NOMO-1 treated with dmso at 0.1 percent for 144 hours (cell line): Measurements from ENCODE around the gene PGAP3.

Experiments used
- DNase-seq: peaks from one replicate; lab custom pipeline; 2025; ENCODE audit not compliant: unreplicated experiment; lab: John Stamatoyannopoulos, UW

PGAP3 gene

DNA sequence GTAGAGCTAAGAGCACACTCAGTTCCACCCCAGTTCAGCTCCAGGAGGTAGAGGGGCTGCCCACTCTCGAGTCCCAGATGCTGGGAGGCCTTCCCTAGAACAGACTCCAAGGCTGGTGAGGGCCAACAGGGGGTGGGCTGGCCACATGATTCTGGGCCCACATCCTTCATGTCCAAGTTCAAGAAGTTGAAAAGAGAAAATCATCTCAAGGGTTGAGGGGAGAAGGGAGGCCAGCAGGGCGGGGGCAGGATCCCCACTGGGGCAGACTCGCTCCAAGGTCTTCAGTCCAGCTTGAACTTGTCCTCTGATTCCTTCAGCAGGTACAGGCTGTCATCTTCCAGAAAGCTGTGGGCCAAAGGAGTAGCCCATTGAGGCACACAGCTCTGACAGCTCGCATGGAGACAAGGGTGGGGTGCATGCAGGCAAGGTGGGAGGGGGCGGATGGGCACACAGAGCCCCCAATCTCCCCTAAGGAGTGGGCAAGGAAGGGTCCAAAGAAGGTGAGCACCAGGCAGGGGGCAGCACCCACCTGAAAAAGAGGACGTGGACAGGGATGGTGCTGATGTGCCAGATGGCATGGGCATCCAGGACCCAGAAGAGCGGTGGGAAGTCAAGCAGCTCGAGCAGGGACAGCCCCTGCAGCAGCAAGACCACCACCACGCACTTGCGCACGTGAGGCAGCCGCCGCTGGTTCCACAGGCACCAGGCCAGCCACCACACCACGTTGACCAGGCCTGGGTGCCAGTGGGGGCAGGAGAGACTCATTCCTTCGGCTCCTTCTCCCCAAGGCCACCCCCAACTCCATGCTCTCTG, 15.1 kb downstream of the PGAP3 start:
- no peak for DNase-seq

DNA sequence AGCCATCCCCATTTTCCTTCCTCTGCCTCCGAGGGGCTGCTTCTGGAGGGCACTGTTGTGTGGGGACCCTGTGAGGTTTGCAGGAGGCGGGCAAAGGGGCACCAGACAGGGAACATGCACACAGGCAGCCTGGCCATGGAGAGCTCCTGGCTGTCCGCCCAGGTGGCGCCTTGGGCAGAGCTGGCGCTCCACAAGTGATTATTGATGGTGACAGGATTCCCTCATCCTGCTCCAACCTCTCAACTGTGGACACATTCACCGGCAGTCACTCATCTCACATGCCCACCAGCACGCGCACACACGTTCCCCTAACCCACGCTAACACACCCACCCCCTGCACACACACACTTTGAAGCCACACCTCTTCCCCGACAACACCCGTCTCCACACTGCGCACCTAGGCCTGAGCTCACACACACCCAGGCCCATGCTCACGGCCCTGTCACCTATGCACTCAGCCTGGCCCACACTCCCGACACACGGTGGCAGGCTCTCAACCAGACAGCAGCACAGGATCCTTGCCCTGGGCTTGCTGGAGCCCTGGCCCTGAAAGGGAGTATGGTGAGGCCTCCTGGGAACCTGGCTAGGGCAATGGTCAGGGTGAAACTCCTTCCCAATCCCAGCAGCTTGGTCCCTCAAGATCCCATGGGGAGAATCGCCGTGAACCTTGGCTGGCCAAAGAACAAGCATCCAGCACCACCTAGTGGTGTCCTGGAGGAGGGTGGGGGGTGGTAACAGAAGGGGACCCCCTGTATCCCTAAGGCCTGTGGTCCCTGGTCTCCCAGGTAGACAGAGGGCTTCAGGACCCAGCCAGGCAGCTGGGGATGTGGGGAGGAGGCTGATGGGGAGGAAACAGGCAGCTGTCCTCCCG, 16.0 kb downstream of the PGAP3 start:
- DNase-seq, result no peak

DNA sequence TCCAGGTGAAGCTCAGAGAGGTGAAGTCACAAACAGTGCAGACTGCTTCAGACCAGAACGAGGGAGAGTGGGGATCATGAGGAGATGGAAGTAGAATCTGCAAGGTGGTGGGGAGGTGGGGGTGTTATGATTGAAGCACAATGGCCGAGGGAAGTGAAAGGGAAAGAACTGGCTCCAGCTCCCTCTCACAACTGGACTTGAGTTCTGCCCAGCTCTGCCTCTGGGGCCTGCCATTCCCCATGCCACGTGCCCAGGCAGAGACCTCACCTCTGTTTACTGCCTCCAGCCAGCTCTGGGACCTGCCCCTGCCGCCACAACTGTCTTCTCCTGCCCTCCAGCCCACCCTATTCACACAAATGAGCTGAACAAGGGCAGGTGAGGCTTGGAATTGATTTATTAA, 17.1 kb downstream of the PGAP3 start:
- DNase-seq, result no peak

DNA sequence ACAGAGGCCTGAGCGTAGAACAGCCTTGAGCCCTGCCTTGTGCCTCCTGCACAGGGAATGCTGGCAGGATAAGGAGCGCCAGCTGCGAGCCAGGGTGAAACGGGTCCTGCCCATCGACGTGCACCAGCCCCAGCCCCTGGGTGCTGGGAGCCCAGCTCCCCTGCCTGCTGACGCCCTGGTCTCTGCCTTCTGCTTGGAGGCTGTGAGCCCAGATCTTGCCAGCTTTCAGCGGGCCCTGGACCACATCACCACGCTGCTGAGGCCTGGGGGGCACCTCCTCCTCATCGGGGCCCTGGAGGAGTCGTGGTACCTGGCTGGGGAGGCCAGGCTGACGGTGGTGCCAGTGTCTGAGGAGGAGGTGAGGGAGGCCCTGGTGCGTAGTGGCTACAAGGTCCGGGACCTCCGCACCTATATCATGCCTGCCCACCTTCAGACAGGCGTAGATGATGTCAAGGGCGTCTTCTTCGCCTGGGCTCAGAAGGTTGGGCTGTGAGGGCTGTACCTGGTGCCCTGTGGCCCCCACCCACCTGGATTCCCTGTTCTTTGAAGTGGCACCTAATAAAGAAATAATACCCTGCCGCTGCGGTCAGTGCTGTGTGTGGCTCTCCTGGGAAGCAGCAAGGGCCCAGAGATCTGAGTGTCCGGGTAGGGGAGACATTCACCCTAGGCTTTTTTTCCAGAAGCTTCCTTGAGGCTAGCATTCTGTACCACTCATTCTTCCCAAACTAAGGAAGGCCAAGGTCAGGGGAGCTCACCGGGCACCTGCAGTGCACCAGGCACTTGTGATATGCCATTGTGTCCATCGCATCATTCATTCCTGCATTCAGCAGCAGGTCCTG, 17.7 kb downstream of the PGAP3 start:
- DNase-seq, result no peak

DNA sequence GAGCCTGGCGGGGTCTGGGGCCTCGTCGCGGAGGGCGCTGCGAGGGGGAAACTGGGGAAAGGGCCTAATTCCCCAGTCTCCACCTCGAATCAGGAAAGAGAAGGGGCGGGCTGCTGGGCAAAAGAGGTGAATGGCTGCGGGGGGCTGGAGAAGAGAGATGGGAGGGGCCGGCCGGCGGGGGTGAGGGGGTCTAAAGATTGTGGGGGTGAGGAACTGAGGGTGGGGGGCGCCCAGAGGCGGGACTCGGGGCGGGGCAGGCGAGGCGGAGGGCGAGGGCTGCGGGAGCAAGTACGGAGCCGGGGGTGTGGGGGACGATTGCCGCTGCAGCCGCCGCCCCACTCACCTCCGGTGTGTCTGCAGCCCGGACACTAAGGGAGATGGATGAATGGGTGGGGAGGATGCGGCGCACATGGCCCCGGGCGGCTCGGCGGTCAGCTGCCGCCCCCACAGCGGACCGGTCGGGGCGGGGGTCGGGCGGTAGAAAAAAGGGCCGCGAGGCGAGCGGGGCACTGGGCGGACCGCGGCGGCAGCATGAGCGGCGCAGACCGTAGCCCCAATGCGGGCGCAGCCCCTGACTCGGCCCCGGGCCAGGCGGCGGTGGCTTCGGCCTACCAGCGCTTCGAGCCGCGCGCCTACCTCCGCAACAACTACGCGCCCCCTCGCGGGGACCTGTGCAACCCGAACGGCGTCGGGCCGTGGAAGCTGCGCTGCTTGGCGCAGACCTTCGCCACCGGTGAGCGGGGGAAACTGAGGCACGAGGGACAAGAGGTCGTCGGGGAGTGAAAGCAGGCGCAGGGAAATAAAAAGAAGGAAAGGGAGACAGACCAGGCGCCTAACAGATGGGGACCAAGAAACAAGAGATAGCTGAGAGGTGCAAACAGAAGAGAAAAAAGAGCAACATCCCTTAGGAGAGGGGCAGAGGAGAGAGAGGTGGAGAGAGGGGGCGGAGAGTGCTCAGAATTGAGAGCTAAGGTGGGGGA, 19.6 kb downstream of the PGAP3 start, which contains the start of gene PNMT:
PNMT (plus strand) TSS at position 509 of the 980 bp plus-strand sequence; CDS start at position 532, 23 bp downstream.
- DNase-seq, result no peak

DNA sequence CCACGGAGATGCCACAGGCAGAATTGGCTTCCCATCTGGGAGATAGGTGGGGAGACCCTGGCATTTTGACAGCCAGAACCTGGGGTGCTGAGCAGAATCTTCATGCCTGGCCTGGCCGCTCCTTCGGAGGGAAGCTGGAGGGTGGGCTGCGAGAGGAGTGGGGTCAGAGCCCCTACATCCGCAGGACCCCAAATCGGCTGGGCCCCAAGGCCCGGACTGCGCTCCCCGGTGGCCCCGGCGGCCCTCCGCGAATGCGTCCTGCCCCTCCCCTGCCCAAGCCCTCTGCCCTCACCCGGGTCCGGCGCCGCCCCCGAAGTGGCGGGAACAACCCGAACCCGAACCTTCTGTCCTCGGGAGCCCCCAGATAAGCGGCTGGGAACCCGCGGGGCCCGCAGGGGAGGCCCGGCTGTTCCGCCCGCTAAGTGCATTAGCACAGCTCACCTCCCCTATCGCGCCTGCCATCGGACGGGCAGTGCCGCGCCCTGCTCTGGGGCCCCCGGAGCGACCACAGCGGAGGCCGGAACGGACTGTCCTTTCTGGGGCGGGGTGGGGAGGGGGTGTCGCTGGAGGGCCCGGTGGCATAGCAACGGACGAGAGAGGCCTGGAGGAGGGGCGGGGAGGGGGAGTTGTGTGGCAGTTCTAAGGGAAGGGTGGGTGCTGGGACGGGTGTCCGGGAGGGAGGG, 20.5 kb downstream of the PGAP3 start:
- DNase-seq, result no peak

DNA sequence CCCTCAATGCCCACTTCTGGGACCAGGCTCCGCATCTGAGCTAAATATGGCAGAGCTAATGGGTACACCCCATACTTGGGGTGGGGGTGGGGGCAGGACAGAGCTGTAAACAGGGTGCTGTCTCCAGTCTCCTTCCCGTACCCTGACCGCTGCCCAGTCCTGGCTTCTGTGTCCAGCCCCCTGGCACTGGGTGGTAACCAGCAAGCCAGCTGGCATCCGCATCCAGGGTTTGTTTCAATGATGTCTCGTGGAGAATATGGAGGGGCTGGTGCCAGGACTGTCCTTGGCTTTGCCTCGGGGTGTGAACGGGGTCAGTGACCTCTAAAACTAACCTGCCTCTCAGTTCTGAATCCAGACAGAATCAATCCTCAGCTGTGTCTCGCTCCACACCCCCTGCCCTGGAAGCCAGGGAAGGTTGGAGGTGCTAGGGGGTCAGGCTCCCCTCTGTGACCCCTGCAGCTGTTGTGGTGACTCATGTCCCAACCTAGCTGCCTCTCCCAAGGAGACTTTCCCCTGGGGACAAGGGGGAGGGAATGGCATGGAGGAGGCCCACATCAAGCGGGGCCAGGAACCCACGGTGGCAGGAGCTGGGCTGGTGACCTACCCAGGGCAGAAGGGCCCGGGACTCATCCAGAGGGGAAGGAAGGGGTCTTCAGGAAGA, 21.1 kb downstream of the PGAP3 start:
- DNase-seq, result no peak

DNA sequence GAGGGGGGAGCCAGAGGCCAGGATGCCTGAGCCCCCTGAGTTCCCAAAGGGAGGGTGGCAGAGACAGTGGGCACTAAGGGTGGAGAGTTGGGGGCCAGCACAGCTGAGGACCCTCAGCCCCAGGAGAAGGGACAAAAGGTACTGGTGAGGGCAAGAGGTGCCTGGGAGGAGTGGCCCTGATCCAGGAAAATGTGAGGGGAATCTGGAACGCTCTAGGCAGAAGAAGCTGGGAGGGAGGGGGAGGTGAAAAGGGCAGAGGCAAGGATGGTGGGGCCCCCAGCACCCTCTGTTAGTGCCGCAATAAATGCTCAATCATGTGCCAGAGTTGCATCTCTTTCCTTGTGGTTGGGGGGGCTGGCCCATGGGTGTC, 21.6 kb downstream of the PGAP3 start:
- DNase-seq, result no peak

DNA sequence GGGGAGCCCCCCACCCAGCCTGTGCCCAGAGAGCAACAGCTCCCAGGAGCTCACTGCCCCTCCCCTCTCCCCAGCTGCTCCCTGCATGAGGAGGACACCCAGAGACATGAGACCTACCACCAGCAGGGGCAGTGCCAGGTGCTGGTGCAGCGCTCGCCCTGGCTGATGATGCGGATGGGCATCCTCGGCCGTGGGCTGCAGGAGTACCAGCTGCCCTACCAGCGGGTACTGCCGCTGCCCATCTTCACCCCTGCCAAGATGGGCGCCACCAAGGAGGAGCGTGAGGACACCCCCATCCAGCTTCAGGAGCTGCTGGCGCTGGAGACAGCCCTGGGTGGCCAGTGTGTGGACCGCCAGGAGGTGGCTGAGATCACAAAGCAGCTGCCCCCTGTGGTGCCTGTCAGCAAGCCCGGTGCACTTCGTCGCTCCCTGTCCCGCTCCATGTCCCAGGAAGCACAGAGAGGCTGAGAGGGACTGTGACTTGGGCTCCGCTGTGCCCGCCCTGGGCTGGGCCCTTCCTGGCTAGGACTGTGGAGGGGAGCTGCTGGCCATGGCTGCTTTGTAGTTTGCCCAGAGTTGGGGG, 22.1 kb downstream of the PGAP3 start:
- no peak for DNase-seq

DNA sequence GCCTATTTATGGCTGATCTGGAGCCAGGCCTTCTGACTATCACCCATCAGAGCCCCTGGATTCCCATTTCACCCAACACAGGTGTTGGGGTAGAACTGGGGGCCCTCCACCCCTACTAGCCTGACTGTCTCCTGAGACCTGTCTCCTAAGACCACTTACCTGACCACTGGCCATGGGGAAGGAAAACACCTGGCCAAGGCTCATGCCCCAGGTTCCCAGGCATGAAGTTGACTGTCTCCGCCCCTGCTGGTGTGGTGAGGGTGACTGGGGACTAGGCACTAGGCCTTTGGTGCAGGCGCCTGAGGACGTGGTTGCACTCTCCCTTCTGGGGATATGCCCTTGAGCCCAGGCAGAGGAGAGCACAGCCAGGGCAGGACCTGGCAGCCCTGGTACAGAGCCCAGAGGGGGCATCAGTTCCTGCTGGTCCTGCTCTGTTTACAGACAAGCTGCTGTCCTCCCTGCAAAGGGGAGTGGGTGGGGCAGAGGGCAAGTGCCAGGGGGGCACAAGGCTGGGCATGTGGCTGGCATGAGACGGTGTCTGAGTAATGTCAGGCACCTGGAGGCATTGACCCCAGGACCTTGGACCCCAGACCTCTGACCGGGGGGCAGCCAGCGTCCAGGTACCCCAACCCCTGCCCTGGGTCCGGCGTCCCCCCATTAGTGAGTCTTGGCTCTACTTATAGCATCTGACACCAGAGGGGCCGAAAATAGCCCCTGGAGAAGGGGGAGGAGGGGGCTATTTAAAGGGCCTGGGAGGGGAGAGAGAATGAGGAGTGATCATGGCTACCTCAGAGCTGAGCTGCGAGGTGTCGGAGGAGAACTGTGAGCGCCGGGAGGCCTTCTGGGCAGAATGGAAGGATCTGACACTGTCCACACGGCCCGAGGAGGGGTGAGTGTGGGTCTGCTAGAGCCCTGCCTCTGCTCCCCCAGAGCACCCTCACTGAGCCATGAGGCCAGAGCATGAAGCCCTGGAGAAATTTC, 23.0 kb downstream of the PGAP3 start, which contains the start of gene TCAP:
TCAP (plus strand) TSS at position 769 of the 981 bp plus-strand sequence; CDS start at position 780, 11 bp downstream.
- DNase-seq, result no peak

DNA sequence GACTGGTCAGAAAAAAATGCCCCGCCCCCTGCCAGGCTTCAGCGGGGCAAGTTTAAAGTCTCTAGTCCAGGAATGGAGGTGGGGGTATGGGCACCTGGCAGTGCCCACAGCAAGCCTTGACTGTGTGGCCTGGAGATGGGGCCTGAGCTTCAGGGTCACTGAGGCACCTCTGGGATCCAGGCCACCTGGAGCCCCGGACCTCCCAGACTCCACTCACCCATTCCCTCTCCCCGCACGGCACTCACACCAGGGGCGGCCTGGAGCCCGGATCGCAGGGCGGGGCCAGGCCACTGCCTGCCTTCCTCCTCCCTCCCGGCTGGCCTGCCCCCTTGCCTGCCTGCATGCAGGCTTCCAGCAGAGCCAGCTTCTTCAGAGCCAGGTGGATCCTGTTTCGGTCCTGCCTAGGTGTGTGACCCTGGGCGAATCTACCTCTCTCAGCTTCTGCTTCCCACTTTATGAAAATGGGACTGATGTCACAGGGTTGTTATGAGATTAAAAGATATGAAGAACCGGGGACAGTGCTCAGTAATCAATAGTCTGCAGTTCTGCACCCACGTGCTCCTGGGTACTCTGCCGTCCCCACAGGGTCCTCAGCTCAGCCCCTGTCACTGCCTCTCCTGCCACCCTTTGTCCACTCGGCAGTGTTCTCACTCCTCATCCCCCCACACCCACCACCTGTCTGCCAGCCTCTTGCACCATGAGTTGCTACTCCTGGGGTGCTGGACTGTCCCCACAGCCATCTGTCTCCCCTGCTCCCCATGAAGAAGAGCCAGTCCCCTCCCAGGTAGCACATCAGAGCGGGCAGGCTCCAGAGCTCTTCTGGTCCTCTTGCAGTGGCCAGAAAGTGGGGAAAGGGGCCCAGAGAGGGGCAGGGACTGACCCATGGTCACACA, 23.9 kb downstream of the PGAP3 start:
- no peak for DNase-seq

DNA sequence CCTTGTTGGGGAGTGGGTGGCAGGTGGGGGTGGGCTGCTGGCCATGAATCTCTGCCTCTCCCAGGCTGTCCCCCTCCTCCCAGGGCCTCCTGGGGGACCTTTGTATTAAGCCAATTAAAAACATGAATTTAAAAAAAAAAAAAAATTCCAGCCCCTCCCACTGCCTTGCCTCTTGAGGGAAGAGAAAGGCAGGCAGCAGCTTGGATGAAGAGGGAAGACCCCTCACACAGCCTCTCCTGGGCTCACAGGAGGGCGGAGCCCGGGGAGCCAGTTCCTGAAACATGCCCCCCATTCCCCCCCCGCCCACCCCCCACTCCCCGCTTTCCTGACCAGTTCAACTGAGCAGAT, 24.5 kb downstream of the PGAP3 start:
- DNase-seq, result no peak

DNA sequence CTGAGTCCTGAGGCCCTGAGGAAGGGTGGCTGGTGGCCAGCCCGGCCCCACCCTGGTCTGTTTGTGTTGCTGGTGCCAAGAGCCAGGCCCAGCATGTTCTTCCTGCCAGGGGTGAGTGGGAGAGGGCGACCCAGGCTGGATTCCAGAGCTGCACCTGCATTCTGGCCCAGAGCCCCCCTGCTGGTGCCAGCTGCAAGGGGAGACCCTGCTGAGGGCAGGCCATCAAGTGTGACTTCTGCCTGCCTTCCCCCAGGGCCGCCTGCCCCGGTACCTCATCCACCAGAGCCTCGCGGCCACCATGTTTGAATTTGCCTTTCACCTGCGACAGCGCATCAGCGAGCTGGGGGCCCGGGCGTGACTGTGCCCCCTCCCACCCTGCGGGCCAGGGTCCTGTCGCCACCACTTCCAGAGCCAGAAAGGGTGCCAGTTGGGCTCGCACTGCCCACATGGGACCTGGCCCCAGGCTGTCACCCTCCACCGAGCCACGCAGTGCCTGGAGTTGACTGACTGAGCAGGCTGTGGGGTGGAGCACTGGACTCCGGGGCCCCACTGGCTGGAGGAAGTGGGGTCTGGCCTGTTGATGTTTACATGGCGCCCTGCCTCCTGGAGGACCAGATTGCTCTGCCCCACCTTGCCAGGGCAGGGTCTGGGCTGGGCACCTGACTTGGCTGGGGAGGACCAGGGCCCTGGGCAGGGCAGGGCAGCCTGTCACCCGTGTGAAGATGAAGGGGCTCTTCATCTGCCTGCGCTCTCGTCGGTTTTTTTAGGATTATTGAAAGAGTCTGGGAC, 25.1 kb downstream of the PGAP3 start:
- no peak for DNase-seq

DNA sequence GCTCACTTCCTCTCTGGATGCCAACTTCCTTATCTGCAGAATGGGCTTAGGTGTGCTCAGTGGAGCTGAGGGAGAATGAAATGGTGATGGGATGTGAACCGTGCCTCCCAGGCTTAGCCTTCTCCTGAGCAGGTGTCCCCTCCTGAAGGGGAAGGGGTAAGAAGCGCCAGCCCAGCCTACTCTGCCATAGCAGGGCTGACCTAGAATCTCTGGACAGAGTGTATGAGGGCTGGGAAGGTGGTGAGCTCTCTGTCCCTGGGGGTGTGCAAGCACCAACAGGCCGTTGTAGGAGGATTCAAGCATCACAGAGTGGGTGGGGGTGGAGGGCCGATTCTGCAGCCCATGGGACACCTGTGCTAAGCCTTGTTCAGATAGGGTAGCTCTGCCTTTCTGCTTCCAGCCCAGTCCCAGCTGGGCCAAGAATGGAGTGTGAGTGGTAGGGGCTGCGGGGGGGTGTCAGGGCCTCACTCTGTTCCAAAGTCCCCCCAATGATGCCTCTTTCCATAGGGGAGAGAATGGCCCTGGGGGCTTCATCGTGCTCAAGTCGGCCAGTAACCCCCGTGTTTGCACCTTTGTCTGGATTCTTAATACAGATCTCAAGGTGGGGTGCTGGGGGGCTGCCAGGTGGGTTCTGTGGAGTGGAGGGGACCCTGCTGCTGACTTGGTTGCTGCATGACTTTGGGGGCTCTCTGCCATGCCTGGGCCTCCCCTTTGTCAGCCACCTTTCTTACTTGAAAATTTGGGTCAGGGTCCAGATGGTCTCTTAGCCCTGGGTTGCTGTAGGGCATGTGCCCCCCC, 25.9 kb downstream of the PGAP3 start:
- no peak for DNase-seq
